ENCODE results near the gene ABT1.

Gene ABT1

GRCh38 chr6:26604797-26605196 lies 8.0 kb downstream of the ABT1 start:
- no peak for DNase-seq (ENCODE audit: low spot score)

GRCh38 chr6:26607434-26608230 lies 10.9 kb downstream of the ABT1 start:
- DNase-seq (ENCODE audit: low spot score) = peak; percentile 47

GRCh38 chr6:26609463-26609862 lies 12.7 kb downstream of the ABT1 start:
- DNase-seq (ENCODE audit: low spot score) = no peak

GRCh38 chr6:26611599-26611998 lies 14.8 kb downstream of the ABT1 start:
- no peak for DNase-seq (ENCODE audit: low spot score)

- no peak for DNase-seq (ENCODE audit: low spot score)
Observed at GRCh38 chr6:26613201-26613600, 16.4 kb downstream of the ABT1 start.

- peak; percentile 6 for DNase-seq (ENCODE audit: low spot score)
Observed at GRCh38 chr6:26613689-26614683, 17.2 kb downstream of the ABT1 start.

GRCh38 chr6:26623339-26623859 lies 26.6 kb downstream of the ABT1 start:
- DNase-seq (ENCODE audit: low spot score) = no peak

- no peak for DNase-seq (ENCODE audit: low spot score)
Observed at GRCh38 chr6:26624557-26624956, 27.8 kb downstream of the ABT1 start.

- no peak for DNase-seq (ENCODE audit: low spot score)
Observed at GRCh38 chr6:26627843-26628242, 31.1 kb downstream of the ABT1 start.

GRCh38 chr6:26629359-26629758 lies 32.6 kb downstream of the ABT1 start:
- no peak for DNase-seq (ENCODE audit: low spot score)

GRCh38 chr6:26640806-26641205 lies 44.1 kb downstream of the ABT1 start:
- DNase-seq (ENCODE audit: low spot score) = no peak

GRCh38 chr6:26646074-26646473 lies 49.3 kb downstream of the ABT1 start:
- DNase-seq (ENCODE audit: low spot score) = no peak
